Karpas-422 (cell line): ENCODE measurements around the gene RSAD2. TPM values are rescaled to one million over a fixed set of nuclear protein-coding genes. Genes with fewer than 3 reads are reported as not detected.

Experiments used
- DNase-seq: peaks from one replicate; pipeline ENCODE4 v3.0.0-alpha.2; 2015
- H2AFZ ChIP-seq: fragments of 200-600 bp; sonication (generic); 2 replicates; pipeline ENCODE4 v1.6.1; 2014; ENCODE audit warnings: antibody characterized with exemption, low read length, mixed read lengths
- H3K27ac ChIP-seq: fragments of 200-600 bp; sonication (generic); 2 replicates; pipeline ENCODE4 v1.5.1; 2014; ENCODE audit warnings: mild to moderate bottlenecking, low read length, moderate library complexity
- H3K27me3 ChIP-seq: fragments of 200-600 bp; sonication (generic); 2 replicates; pipeline ENCODE4 v1.6.1; 2014; ENCODE audit warnings: low read length, mixed read lengths
- H3K36me3 ChIP-seq: fragments of 200-600 bp; sonication (generic); 2 replicates; pipeline ENCODE4 v1.6.1; 2014; ENCODE audit warnings: low read length, mixed read lengths; ENCODE audit not compliant: insufficient read depth
- H3K4me1 ChIP-seq: fragments of 200-600 bp; sonication (generic); 2 replicates; pipeline ENCODE4 v1.6.1; 2014; ENCODE audit warnings: mild to moderate bottlenecking, low read length, mixed read lengths
- H3K4me2 ChIP-seq: fragments of 200-600 bp; sonication (generic); 2 replicates; pipeline ENCODE4 v1.6.1; 2014; ENCODE audit warnings: low read length, low read depth, mild to moderate bottlenecking; ENCODE audit not compliant: poor library complexity, severe bottlenecking
- H3K4me3 ChIP-seq: fragments of 200-600 bp; sonication (generic); 2 replicates; pipeline ENCODE4 v1.5.1; 2014; ENCODE audit warnings: mild to moderate bottlenecking, antibody characterized with exemption, low read length, mixed read lengths
- H3K79me2 ChIP-seq: fragments of 200-600 bp; sonication (generic); 2 replicates; pipeline ENCODE4 v1.6.1; 2014; ENCODE audit warnings: mild to moderate bottlenecking, low read length, mixed read lengths
- H3K9ac ChIP-seq: fragments of 200-600 bp; sonication (generic); 2 replicates; pipeline ENCODE4 v1.6.0; 2014; ENCODE audit warnings: low read length
- H3K9me2 ChIP-seq: fragments of 200-600 bp; sonication (generic), shearing (Covaris generic); replicated peaks from 2 replicates; pipeline ENCODE4 v1.6.0; 2014; ENCODE audit warnings: mild to moderate bottlenecking, low read length, moderate library complexity; ENCODE audit not compliant: insufficient read depth
- H3K9me3 ChIP-seq: fragments of 300-700, 200-600 bp; sonication (generic); 2 replicates; pipeline ENCODE4 v1.6.1; 2014; ENCODE audit warnings: low read length, mixed read lengths
- H4K20me1 ChIP-seq: fragments of 200-600 bp; sonication (generic); 2 replicates; pipeline ENCODE4 v1.6.1; 2014; ENCODE audit warnings: mild to moderate bottlenecking, antibody characterized with exemption, low read length, low read depth; ENCODE audit not compliant: insufficient read depth
- total RNA-seq: library from RNA; depleted of rRNA; stranded (reverse); fragments of >200 nt; shearing (Covaris generic); gene quantifications from 2 replicates; pipeline ENCODE4 v1.2.3, GENCODE V29; 2014; ENCODE audit warnings: low replicate concordance; rRNA removed

Gene RSAD2
- total RNA-seq, 1 experiment from 2014 or later, result 2.7 TPM

GRCh38 chr2:6946722-6947121 lies 69.1 kb downstream of the RSAD2 start:
- Histone ChIP-seq H4K20me1 (no peaks in the 10 kb centered on the region), H3K4me3 (no peak overlapping the region), H3K36me3 (no peaks in the 10 kb centered on the region), H2AFZ (no peak overlapping the region), H3K4me1 (no peaks in the 10 kb centered on the region), H3K9me3 (no peaks in the 10 kb centered on the region), H3K9me2 (no peaks in the 10 kb centered on the region), H3K9ac (no peak overlapping the region), H3K27ac (no peak overlapping the region), H3K4me2 (no peak overlapping the region), H3K27me3 (no peaks in the 10 kb centered on the region), H3K79me2 (no peaks in the 10 kb centered on the region)
- no peak for DNase-seq

Other genes with a start within 250 kb of the RSAD2 start
- gene CMPK2, start 11.9 kb upstream of the RSAD2 start, total RNA-seq, result 18.8 and 26.6 TPM in 2 replicates
- 0.07 and 0.29 TPM in 2 replicates for gene RNF144A, start 39.6 kb downstream of the RSAD2 start, total RNA-seq